A549 (cell line): ENCODE results near the gene ADAMTS2. TPM values are rescaled to one million over a fixed set of nuclear protein-coding genes. Genes with fewer than 3 reads are reported as not detected.

ENCODE experiments used
- ATAC-seq, 2 experiments: fragments of 200-7000 bp in 1 of 2; fragments of >200 bp in 1 of 2; cut with Nextera tagmentation in 1 of 2; cut with Tn5 transposase in 1 of 2; 3 replicates each; pipeline versions ENCODE4 v1.8.0 to v1.9.1; 2018 to 2020; ENCODE audit warnings: mild to moderate bottlenecking in 1 of 2, moderate library complexity in 1 of 2
- CTCF ChIA-PET: fragments of 300-600 bp; sonication (Branson Sonifier 250); formaldehyde crosslinking; extraction: SDS; loops from one replicate; lab custom pipeline; 2021; ENCODE audit warnings: antibody characterized with exemption, inconsistent platforms; lab: Yijun Ruan, JAX
- POLR2A ChIA-PET: fragments of 350-600 bp; formaldehyde crosslinking; extraction: SDS; loops from one replicate; lab custom pipeline; 2021; ENCODE audit warnings: antibody characterized with exemption, inconsistent platforms; lab: Yijun Ruan, JAX
- DNase-seq, 2 experiments: peaks; one replicate each; pipeline versions ENCODE4 v3.0.0 to v3.0.0-alpha.2; 2011 to 2016; ENCODE audit warnings: low read depth in 1 of 2, low spot score in 1 of 2
- FAIRE-seq: peaks from 2 replicates; lab custom pipeline; 2011; peaks lifted over from hg19 to GRCh38; lab: Jason Lieb, UNC
- H3K27ac ChIP-seq, 2 experiments: fragments of >200 bp; sonication (Bioruptor Twin); formaldehyde crosslinking; 3 replicates each; pipeline ENCODE4 v1.5.1; 2016 to 2017
- H3K4me1 ChIP-seq: fragments of >200 bp; sonication (Bioruptor Twin); formaldehyde crosslinking; 3 replicates; pipeline ENCODE4 v1.6.1; 2016
- H3K4me2 ChIP-seq: fragments of >200 bp; sonication (Bioruptor Twin); formaldehyde crosslinking; 3 replicates; pipeline ENCODE4 v1.6.1; 2016
- H3K4me3 ChIP-seq: fragments of >200 bp; sonication (Bioruptor Twin); formaldehyde crosslinking; 3 replicates; pipeline ENCODE4 v1.5.1; 2016
- H3K9me3 ChIP-seq: fragments of >200 bp; sonication (Bioruptor Twin); formaldehyde crosslinking; 3 replicates; pipeline ENCODE4 v1.6.1; 2016
- CBX2 ChIP-seq: fragments of 200-600 bp; sonication (generic); IDR thresholded peaks from 2 replicates; pipeline ENCODE4 v1.6.1; 2016; ENCODE audit warnings: low read depth, mild to moderate bottlenecking, borderline replicate concordance
- CEBPB ChIP-seq, 2 experiments: fragments of >200 bp in 1 of 2; sonication (Bioruptor Twin) in 1 of 2; formaldehyde crosslinking in 1 of 2; IDR thresholded peaks; 2 replicates each; pipeline ENCODE4 v1.6.1; 2012 to 2016
- ESRRA ChIP-seq: fragments of 150-350 bp; IDR thresholded peaks from 2 replicates; pipeline ENCODE4 v1.6.1; 2014; ENCODE audit warnings: mild to moderate bottlenecking, low read length, borderline replicate concordance
- FOSB ChIP-seq: fragments of 250-450 bp; sonication (Bioruptor Pico); IDR thresholded peaks from 2 replicates; pipeline ENCODE4 v1.5.0; 2020; ENCODE audit warnings: mild to moderate bottlenecking, moderate library complexity
- FOSL2 ChIP-seq, 2 experiments: fragments of 450-650 bp in 1 of 2; fragments of >200 bp in 1 of 2; sonication (Bioruptor Twin) in 1 of 2; formaldehyde crosslinking; IDR thresholded peaks; 2 replicates each; pipeline versions ENCODE4 v1.5.0 to v1.6.1; 2016 to 2020; ENCODE audit warnings: mild to moderate bottlenecking in 1 of 2, moderate library complexity in 1 of 2
- HDAC2 ChIP-seq: fragments of 200-600 bp; sonication (generic); IDR thresholded peaks from 2 replicates; pipeline ENCODE4 v1.6.1; 2016
- HEYL ChIP-seq: fragments of 250-450 bp; sonication (Bioruptor Pico); IDR thresholded peaks from 2 replicates; pipeline ENCODE4 v1.8.0; 2021; ENCODE audit warnings: mild to moderate bottlenecking, moderate library complexity
- HOXB13 ChIP-seq: fragments of 250-450 bp; sonication (Bioruptor Pico); IDR thresholded peaks from 2 replicates; pipeline ENCODE4 v1.5.0; 2020; ENCODE audit warnings: low read depth, mild to moderate bottlenecking, moderate library complexity
- HOXB5 ChIP-seq: fragments of 250-450 bp; sonication (Bioruptor Pico); IDR thresholded peaks from 2 replicates; pipeline ENCODE4 v1.5.0; 2020; ENCODE audit warnings: mild to moderate bottlenecking, moderate library complexity
- KDM5A ChIP-seq: fragments of 200-600 bp; sonication (generic); IDR thresholded peaks from 2 replicates; pipeline ENCODE4 v1.6.1; 2016; ENCODE audit warnings: antibody characterized with exemption, mild to moderate bottlenecking
- MYC ChIP-seq: IDR thresholded peaks from 2 replicates; pipeline ENCODE4 v1.6.1; 2012; ENCODE audit warnings: mild to moderate bottlenecking, inconsistent platforms, low read length, improper control_type of control experiment, borderline replicate concordance
- NPAS2 ChIP-seq: fragments of 250-450 bp; sonication (Bioruptor Pico); IDR thresholded peaks from 2 replicates; pipeline ENCODE4 v1.8.0; 2022; ENCODE audit warnings: mild to moderate bottlenecking, moderate library complexity, borderline replicate concordance
- NR3C1 ChIP-seq: fragments of >200 bp; sonication (Bioruptor Twin); formaldehyde crosslinking; IDR thresholded peaks from 3 replicates; pipeline ENCODE4 v1.6.1; 2017
- RARB ChIP-seq: fragments of 250-450 bp; sonication (Bioruptor Pico); IDR thresholded peaks from 2 replicates; pipeline ENCODE4 v1.8.0; 2021; ENCODE audit warnings: mild to moderate bottlenecking, moderate library complexity
- RFX5 ChIP-seq: fragments of 450-650 bp; IDR thresholded peaks from 2 replicates; pipeline ENCODE4 v1.7.1; 2014; ENCODE audit warnings: antibody characterized with exemption, mild to moderate bottlenecking, moderate library complexity
- SMC3 ChIP-seq: fragments of >200 bp; sonication (Bioruptor Twin); formaldehyde crosslinking; IDR thresholded peaks from 3 replicates; pipeline ENCODE4 v1.6.1; 2018; ENCODE audit warnings: inconsistent platforms
- TFCP2L1 ChIP-seq: fragments of 250-450 bp; sonication (Bioruptor Pico); IDR thresholded peaks from 2 replicates; pipeline ENCODE4 v1.5.0; 2021; ENCODE audit warnings: mild to moderate bottlenecking
- ZSCAN20 ChIP-seq: fragments of 250-450 bp; sonication (Bioruptor Pico); IDR thresholded peaks from 2 replicates; pipeline ENCODE4 v1.8.0; 2022; ENCODE audit warnings: mild to moderate bottlenecking, moderate library complexity
- WGBS: methylation state at CpG from one replicate; pipeline ENCODE4 v1.1.6; 2017; ENCODE audit errors: missing lambda C conversion rate; 5-methylcytosine and 5-hydroxymethylcytosine counted together
- polyA plus RNA-seq, 4 experiments: library from polyadenylated mRNA; depleted of rRNA in 3 of 4; stranded (reverse); fragments of >200 nt; fragmentation: RNase III in 1 of 4; extraction: RNeasy Plus Mini Kit Qiagen cat#74134 plus additional on column Dnase treatment in 1 of 4; gene quantifications; 2 replicates in 3 of 4; 3 replicates in 1 of 4; pipeline ENCODE4 v1.2.3, GENCODE V29; 2011 to 2017
- TF ChIP-seq, protein P1 (sequence below): IDR thresholded peaks from 2 replicates; pipeline ENCODE4 v1.6.1; 2012
- TF ChIP-seq, protein P2 (sequence below): IDR thresholded peaks from 2 replicates; pipeline ENCODE4 v1.6.1; 2012
- TF ChIP-seq, protein P3 (sequence below): fragments of 200-600 bp; sonication (generic); IDR thresholded peaks from 2 replicates; pipeline ENCODE4 v1.6.1; 2016; ENCODE audit warnings: antibody characterized with exemption, mild to moderate bottlenecking, moderate library complexity
- TF ChIP-seq, protein P4 (sequence below): fragments of 250-450 bp; sonication (Bioruptor Pico); IDR thresholded peaks from 2 replicates; pipeline ENCODE4 v1.5.0; 2021; ENCODE audit warnings: mild to moderate bottlenecking, moderate library complexity, borderline replicate concordance
- TF ChIP-seq, protein P5 (sequence below): fragments of 450-650 bp; IDR thresholded peaks from 2 replicates; pipeline ENCODE4 v1.6.1; 2014; ENCODE audit warnings: antibody characterized with exemption

Gene ADAMTS2
- polyA plus RNA-seq, 2 of the 4 experiments (the other 2 are of a cell fraction) = not detected

DNA sequence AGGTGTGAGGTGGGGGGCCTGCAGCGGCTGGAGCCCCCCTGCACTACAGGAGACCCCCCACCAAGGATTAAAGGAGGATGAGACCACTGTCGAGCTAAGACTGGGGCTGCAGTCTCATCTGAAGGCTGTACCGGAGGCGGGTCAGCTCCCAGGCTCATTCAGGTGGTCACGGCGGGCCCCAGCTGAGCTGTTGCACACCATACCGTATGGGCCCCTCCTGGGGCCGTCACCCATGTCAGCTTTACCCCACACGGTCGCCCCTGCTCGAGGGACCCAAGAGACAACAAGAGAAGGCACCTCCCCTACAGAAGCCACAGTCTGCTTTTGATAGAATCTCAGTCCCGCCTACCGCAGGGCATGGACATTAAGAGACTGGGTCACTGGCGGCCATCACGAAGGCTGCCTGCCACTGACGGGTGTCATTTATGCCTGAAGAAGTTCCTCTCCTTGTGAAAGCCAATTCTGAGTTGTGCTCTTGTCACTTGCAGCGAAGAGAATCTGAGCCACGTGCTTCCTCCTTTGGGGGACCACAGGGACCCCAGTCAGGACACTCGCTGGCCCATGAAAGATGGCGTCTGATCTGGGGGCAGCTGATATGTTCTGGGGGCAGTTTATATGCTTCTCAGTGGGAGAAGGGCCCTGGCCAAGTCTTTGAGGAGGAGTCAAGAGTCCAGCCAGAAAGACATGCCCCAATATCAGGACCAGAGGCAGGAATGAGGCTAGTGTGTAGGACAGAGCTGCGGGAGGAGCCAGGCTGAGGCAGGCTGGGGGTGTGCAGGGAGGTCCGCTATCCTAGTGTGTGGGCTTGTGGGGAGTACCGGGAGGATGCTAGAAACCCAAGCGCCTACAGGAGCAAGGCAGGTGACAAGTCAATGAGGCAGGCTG is 182.7 kb downstream of the ADAMTS2 start:
- no peak overlapping the region for H3K4me2 ChIP-seq
- no peak for TF ChIP-seq CBX2
- TF ChIP-seq, protein P1, sequence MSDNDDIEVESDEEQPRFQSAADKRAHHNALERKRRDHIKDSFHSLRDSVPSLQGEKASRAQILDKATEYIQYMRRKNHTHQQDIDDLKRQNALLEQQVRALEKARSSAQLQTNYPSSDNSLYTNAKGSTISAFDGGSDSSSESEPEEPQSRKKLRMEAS = no peak
- no peak for TF ChIP-seq HEYL (CRISPR knock-in tag)
- TF ChIP-seq ZSCAN20 (CRISPR knock-in tag) = no peak
- no peak for TF ChIP-seq MYC
- TF ChIP-seq SMC3 = no peak
- no peak for TF ChIP-seq HOXB5 (CRISPR knock-in tag)
- no peak for TF ChIP-seq HDAC2
- TF ChIP-seq TFCP2L1 (CRISPR knock-in tag) = no peak
- no peak for TF ChIP-seq CEBPB (IDR thresholded peaks at IDR 0.05)
- no peak for TF ChIP-seq RFX5
- TF ChIP-seq, protein P2, sequence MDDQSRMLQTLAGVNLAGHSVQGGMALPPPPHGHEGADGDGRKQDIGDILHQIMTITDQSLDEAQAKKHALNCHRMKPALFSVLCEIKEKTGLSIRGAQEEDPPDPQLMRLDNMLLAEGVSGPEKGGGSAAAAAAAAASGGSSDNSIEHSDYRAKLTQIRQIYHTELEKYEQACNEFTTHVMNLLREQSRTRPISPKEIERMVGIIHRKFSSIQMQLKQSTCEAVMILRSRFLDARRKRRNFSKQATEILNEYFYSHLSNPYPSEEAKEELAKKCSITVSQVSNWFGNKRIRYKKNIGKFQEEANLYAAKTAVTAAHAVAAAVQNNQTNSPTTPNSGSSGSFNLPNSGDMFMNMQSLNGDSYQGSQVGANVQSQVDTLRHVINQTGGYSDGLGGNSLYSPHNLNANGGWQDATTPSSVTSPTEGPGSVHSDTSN = no peak
- TF ChIP-seq, protein P3, sequence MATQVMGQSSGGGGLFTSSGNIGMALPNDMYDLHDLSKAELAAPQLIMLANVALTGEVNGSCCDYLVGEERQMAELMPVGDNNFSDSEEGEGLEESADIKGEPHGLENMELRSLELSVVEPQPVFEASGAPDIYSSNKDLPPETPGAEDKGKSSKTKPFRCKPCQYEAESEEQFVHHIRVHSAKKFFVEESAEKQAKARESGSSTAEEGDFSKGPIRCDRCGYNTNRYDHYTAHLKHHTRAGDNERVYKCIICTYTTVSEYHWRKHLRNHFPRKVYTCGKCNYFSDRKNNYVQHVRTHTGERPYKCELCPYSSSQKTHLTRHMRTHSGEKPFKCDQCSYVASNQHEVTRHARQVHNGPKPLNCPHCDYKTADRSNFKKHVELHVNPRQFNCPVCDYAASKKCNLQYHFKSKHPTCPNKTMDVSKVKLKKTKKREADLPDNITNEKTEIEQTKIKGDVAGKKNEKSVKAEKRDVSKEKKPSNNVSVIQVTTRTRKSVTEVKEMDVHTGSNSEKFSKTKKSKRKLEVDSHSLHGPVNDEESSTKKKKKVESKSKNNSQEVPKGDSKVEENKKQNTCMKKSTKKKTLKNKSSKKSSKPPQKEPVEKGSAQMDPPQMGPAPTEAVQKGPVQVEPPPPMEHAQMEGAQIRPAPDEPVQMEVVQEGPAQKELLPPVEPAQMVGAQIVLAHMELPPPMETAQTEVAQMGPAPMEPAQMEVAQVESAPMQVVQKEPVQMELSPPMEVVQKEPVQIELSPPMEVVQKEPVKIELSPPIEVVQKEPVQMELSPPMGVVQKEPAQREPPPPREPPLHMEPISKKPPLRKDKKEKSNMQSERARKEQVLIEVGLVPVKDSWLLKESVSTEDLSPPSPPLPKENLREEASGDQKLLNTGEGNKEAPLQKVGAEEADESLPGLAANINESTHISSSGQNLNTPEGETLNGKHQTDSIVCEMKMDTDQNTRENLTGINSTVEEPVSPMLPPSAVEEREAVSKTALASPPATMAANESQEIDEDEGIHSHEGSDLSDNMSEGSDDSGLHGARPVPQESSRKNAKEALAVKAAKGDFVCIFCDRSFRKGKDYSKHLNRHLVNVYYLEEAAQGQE = no peak
- no peak for TF ChIP-seq FOSL2 (IDR thresholded peaks at IDR 0.05)
- TF ChIP-seq FOSL2 (CRISPR knock-in tag; IDR thresholded peaks at IDR 0.05) = no peak
- FAIRE-seq (no peak), ATAC-seq (no peak), DNase-seq (no peak)
- H3K9me3 ChIP-seq = peaks cover 24% of the 10 kb centered on the region; the same call in 2 of the 3 replicates
- ChIA-PET CTCF (interaction anchor here (1.2 to 1.5 kb wide), 2 partner anchors 14 to 331 kb away, joined by 3 read pairs; no protein-coding TSS in a partner anchor), POLR2A (no interaction called here)
- 26% methylated on average over 23 of the region's 24 CpGs for WGBS
- no peak overlapping the region for H3K27ac ChIP-seq
- H3K4me3 ChIP-seq = no peak overlapping the region
- no peaks in the 10 kb centered on the region for H3K4me1 ChIP-seq

DNA sequence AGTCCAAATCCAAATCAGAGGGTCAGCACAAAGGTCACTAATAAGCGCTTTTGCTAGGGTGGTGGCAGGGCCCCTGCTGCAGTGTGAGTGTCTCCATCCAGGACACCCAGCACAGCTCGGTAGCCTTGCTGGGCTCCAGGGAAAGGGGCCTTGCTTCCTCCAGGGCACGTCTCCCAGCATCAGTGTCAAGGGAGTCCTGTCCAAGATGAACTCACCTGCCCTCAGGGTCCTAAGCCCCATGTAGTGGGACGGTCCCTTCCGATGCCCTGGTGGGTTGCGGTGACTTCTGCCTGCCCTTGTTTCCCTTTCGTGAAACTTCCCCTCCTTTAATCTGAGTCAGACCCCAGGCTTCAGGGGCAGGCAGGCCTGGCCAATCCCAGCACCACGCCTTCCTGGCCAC is 183.4 kb downstream of the ADAMTS2 start:
- ATAC-seq (no peak), FAIRE-seq (no peak), DNase-seq (no peak)
- Histone ChIP-seq H3K27ac (no peak overlapping the region), H3K9me3 (peaks cover 23% of the 10 kb centered on the region; the same call in 2 of the 3 replicates), H3K4me2 (no peak overlapping the region), H3K4me1 (no peaks in the 10 kb centered on the region), H3K4me3 (no peak overlapping the region)
- CTCF ChIA-PET = interaction anchor here (1.2 to 1.5 kb wide), 2 partner anchors 15 to 331 kb away, joined by 3 read pairs; no protein-coding TSS in a partner anchor
- TF ChIP-seq FOSB = no peak
- TF ChIP-seq NR3C1 = no peak
- TF ChIP-seq, protein P4, sequence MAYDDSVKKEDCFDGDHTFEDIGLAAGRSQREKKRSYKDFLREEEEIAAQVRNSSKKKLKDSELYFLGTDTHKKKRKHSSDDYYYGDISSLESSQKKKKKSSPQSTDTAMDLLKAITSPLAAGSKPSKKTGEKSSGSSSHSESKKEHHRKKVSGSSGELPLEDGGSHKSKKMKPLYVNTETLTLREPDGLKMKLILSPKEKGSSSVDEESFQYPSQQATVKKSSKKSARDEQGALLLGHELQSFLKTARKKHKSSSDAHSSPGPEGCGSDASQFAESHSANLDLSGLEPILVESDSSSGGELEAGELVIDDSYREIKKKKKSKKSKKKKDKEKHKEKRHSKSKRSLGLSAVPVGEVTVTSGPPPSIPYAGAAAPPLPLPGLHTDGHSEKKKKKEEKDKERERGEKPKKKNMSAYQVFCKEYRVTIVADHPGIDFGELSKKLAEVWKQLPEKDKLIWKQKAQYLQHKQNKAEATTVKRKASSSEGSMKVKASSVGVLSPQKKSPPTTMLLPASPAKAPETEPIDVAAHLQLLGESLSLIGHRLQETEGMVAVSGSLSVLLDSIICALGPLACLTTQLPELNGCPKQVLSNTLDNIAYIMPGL (CRISPR knock-in tag) = no peak
- TF ChIP-seq HOXB13 (CRISPR knock-in tag) = no peak
- TF ChIP-seq ESRRA = no peak
- TF ChIP-seq RFX5 = no peak
- TF ChIP-seq KDM5A = no peak
- TF ChIP-seq, protein P5, sequence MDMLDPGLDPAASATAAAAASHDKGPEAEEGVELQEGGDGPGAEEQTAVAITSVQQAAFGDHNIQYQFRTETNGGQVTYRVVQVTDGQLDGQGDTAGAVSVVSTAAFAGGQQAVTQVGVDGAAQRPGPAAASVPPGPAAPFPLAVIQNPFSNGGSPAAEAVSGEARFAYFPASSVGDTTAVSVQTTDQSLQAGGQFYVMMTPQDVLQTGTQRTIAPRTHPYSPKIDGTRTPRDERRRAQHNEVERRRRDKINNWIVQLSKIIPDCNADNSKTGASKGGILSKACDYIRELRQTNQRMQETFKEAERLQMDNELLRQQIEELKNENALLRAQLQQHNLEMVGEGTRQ = no peak
- TF ChIP-seq RARB (CRISPR knock-in tag) = no peak
- TF ChIP-seq HDAC2 = no peak
- TF ChIP-seq, protein P1 = no peak
- no peak for TF ChIP-seq NPAS2 (CRISPR knock-in tag)
- WGBS = 45% methylated on average over 6 of the region's 8 CpGs
- POLR2A ChIA-PET = no interaction called here
